Stimulated activated CD8-positive, alpha-beta memory T cell treated with anti-CD3 and anti-CD28 coated beads, Interleukin-12 subunit alpha, Interleukin-12 subunit beta, amount 100 ng/mL, for 4 hours (primary cell): ENCODE measurements around the gene APOD.
"Not testable (repeated sequence)": the region's sequence is repeated elsewhere in the genome, so short reads cannot be mapped to it uniquely, and the experiment has no call there.

Experiments used
- DNase-seq: peaks from one replicate; pipeline ENCODE4 v3.0.0-alpha.2; 2020; ENCODE audit warnings: low read depth

The APOD gene

DNA sequence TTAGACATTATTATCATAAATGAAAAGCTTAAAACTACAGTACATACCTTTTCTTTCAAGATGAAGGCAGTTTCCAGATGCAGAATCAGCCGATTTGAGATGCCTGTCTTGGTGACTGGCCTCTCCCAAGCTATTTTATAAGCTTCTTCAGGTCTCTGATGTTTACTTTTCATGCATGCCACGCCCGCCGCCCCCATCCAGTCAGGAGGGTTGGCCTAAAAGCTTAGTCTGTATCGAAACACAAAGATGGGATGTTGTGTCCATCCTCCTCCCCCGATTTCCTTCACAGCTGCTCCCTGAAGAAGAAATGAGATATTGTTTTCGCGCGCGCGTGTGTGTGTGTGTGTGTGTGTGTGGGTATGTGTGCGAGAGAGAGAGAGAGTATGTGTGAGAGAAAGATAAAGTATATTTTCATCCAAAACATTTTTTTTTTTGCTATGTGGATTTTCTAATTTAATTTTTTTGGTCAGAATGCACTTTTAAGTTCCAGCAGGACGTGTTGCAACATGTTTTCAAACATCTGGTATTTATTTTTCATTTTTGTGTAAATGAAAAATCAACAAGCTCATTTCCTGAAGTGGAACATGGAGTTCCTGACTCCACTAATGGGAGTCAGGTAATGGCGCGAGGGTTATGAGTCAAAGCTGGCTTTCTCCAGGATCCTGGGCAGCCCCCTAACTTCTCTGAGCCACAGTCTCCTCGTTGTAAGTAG, at the start of gene APOD:
APOD (minus strand) TSS at position 110 of the 712 bp plus-strand sequence. CDS start 4,479 bp downstream, outside the sequence.
- DNase-seq: no peak

- DNase-seq: not testable (repeated sequence)
Measured at GRCh38 chr3:195633351-195633750, 49.6 kb upstream of the APOD start.

- not testable (repeated sequence) for DNase-seq
Measured at GRCh38 chr3:195632501-195633185, 48.9 kb upstream of the APOD start.

DNA sequence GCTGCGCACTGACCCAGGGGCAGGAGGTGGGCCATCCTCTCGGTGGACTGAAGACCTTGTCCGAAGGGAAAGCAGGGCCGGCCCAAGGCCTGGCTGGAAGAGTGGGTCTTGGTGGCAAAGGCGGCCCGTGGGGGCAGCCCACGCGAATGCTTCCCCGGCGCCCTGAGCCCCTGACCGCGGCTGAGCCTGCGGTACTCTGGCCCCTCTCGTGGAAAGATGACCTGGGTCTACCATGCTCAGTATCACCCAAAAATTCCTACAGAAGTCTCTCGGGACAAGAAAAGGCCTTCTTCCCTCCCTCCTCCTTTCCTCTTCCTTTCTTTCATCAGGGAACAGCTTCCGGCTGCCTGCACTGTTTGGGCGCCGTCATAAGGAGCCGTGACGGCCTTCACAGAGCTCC, 48.3 kb upstream of the APOD start:
- DNase-seq: not testable (repeated sequence)

DNA sequence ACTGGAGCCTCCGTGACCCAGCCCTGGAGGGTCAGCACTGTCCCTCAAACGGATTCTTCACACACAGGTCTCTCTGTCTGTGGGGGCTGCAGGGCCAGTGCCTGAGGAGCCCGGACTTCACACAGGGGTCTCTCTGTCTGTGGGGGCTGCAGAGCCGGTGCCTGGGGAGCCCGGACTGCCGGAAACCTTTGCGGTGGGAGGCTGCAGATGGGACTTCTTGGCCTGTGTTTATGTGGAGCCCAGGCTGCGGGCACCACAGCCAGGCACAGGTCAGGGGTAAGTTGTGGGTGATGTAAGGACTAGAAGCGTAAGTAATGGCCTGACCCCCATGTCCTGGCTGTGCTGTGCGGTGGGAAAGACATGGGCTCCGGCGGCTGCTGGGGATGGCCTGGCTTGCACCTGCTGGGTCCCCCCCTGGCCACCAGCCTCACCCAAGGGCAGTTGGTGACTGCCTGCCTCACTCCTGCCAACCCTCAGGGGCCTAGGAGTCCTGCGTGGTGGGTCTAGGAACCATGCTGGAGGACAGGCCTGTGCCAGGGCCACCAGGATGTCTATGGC, 47.3 kb upstream of the APOD start:
- DNase-seq: not testable (repeated sequence)

DNA sequence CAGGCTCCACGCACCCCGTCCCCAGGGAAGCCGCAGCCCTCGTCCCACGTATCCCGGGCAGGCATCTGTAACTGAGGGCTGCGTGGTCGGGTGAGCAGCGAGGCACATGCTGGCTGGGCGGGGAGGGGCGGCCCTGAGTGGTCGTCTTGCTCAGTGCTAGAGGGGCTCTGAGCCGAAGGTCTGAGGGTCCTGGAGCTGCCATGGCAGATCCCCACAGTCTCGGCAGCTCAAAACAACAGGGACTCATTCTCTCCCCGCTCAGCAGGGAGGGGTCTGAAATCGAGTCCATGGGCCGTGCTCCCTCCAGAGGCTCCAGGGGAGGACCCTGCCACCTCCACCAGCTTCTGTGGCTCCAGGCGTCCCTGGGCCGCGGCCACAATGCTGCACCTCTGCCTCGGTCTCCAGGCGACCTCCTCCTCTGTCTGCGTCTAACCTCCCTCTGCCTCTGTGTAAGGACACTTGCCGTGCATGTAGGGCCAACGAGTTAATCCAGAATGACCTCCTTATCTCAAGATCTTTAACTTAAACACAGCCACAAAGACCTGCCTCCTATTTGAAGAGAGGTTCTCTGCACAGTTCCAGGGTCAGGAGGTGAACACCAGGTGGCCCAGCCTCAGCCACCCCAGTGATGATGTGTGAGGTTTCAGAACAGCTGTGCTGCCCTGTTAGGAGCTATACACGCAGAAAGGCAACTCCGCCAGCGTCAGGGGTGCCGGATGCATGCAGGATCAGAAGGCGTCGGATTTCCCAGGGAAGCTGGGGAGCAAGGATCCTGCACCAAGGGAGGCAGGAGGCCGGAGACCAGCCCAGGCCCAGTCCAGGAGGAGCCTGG, 46.6 kb upstream of the APOD start:
- DNase-seq: not testable (repeated sequence)

DNA sequence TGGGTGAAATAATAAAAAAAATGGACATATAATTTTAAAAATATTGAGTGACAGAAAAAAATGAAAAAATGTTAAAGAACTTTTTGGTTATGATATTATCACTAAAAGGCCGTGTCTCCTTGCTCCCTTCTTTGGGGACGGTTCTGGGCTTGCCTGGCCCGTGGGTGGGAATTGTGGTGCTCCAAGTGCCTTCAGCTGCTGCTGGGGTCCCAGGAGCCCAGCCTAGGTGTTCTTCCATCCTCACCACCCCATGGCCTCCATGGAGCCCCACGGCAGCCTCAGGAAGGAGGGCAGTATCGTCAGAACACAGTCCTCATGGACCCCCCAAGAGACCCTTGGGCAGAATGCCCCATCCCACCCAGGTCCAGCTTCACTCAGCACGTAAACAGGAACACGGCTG, 45.9 kb upstream of the APOD start:
- DNase-seq: not testable (repeated sequence)

- not testable (repeated sequence) for DNase-seq
Measured at GRCh38 chr3:195628386-195628920, 44.7 kb upstream of the APOD start.

DNA sequence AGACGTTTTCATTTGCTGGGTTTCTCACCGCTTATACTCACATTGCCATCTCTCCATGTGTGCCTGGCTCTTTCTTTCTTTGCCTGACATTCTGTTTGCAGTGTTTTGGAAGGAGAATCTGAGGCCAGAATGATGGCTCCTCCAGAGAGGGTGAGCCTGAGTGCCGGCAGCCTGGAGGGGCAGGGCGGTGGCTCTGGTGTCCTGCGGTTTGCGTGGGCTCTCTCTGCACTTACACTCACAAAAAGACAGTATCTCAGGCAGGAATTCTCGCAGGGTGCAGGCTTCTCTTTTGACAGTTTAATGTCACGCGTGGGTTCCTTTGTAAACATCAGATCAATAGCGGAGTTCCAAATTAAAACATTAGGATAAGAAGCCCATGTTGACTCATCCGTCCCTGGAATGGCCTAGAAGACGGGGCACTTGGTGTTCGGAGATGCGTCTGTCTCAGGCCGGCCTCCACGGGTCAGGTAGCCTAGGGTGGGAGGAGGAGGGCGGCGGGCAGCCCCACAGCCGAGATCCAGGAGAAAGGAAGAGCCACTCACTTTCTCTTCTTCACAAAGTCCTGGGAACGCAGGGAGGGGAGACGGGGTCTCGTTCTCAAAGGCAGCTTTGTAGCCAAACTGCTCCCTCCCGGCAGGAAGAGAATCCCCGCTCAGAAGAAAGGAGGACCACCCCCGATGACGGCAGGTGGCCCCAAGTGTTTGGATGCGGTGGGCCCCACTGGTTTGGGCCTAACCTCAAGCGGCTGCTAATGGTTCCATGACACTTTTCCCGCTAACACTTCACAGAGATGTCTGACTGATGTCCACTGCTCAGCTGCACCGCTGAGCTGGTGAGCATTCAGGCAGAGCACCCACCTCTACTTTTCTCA, 44.0 kb upstream of the APOD start:
- DNase-seq: not testable (repeated sequence)

- DNase-seq: not testable (repeated sequence)
Measured at GRCh38 chr3:195624603-195625560, 41.1 kb upstream of the APOD start.

- not testable (repeated sequence) for DNase-seq
Measured at GRCh38 chr3:195624171-195624570, 40.4 kb upstream of the APOD start.

GRCh38 chr3:195623217-195623965, 39.7 kb upstream of the APOD start:
- DNase-seq: not testable (repeated sequence)

GRCh38 chr3:195622523-195623170, 38.9 kb upstream of the APOD start:
- DNase-seq: not testable (repeated sequence)

- not testable (repeated sequence) for DNase-seq
Measured at GRCh38 chr3:195622012-195622411, 38.3 kb upstream of the APOD start.

GRCh38 chr3:195621095-195621494, 37.4 kb upstream of the APOD start:
- not testable (repeated sequence) for DNase-seq

- DNase-seq: not testable (repeated sequence)
Measured at GRCh38 chr3:195620476-195620875, 36.7 kb upstream of the APOD start.

GRCh38 chr3:195619591-195620369, 36.0 kb upstream of the APOD start:
- DNase-seq: not testable (repeated sequence)
